HepG2 (cell line): Measurements from ENCODE around the gene YTHDF1. TPM values are rescaled to one million over a fixed set of nuclear protein-coding genes. Genes with fewer than 3 reads are reported as not detected.

Source experiments
- ATAC-seq: fragments of 200-7000 bp; cut with Tn5 transposase; 3 replicates; pipeline ENCODE4 v1.9.1; 2020; ENCODE audit warnings: mild to moderate bottlenecking, moderate library complexity
- BruUV-seq: library from RNA; stranded (reverse); fragments of 400-500 nt; replicated peaks from 2 replicates; lab custom pipeline; 2021; lab: Mats Ljungman, UMichigan
- CTCF ChIA-PET: fragments of 300-600 bp; formaldehyde crosslinking; extraction: SDS; loops from one replicate; lab custom pipeline; 2021; ENCODE audit warnings: low total read pairs, inconsistent platforms, low intra/inter-chr PET ratio; lab: Yijun Ruan, JAX
- POLR2A ChIA-PET: fragments of 350-600 bp; sonication (Branson Sonifier 250); formaldehyde crosslinking; loops from one replicate; lab custom pipeline; 2020; ENCODE audit warnings: antibody characterized with exemption, inconsistent platforms; lab: Yijun Ruan, JAX
- DNase-seq: peaks from one replicate; pipeline ENCODE4 v3.0.0-alpha.2; 2015; ENCODE audit warnings: low spot score
- FAIRE-seq: peaks from 3 replicates; lab custom pipeline; 2011; peaks lifted over from hg19 to GRCh38; lab: Jason Lieb, UNC
- H2AFZ ChIP-seq: one replicate; pipeline ENCODE4 v1.6.1; 2011; ENCODE audit warnings: low read length, inconsistent platforms
- H3K27ac ChIP-seq: fragments of 300-600 bp; 3 replicates; pipeline ENCODE4 v1.8.0; 2011; ENCODE audit warnings: mixed run types, mild to moderate bottlenecking, mixed read lengths, low read length, inconsistent platforms; ENCODE audit not compliant: insufficient read depth; ENCODE audit errors: extremely low read length
- H3K27me3 ChIP-seq, 2 experiments: fragments of 200-600 bp in 1 of 2; 2 replicates in 1 of 2; 3 replicates in 1 of 2; pipeline versions ENCODE4 v1.6.0 to v1.8.0; 2011; ENCODE audit warnings: low read length in 2 of 2, mild to moderate bottlenecking in 2 of 2, moderate library complexity in 2 of 2, inconsistent platforms in 1 of 2; ENCODE audit not compliant: insufficient read depth in 2 of 2, control insufficient read depth in 1 of 2
- H3K36me3 ChIP-seq, 2 experiments: fragments of 200-600 bp in 1 of 2; replicated peaks in 1 of 2; 2 replicates in 1 of 2; 3 replicates in 1 of 2; pipeline versions ENCODE4 v1.5.1 to v1.8.0; 2011; ENCODE audit warnings: low read length in 2 of 2, inconsistent platforms in 1 of 2; ENCODE audit not compliant: insufficient read depth in 2 of 2, control insufficient read depth in 1 of 2
- H3K4me1 ChIP-seq: 2 replicates; pipeline ENCODE4 v1.5.1; 2012; ENCODE audit warnings: low read length, inconsistent platforms; ENCODE audit not compliant: insufficient read depth
- H3K4me2 ChIP-seq: 2 replicates; pipeline ENCODE4 v1.6.0; 2011; ENCODE audit warnings: low read depth, low read length, inconsistent platforms
- H3K4me3 ChIP-seq, 3 experiments: fragments of 200-600 bp in 1 of 3; sonication (generic), shearing (Covaris generic) in 1 of 3; replicated peaks in 1 of 3; 2 replicates each; pipeline ENCODE4 v1.5.1; 2011 to 2016; ENCODE audit warnings: low read length in 3 of 3, inconsistent platforms in 2 of 3, low read depth in 2 of 3, mild to moderate bottlenecking in 2 of 3, control low read depth in 1 of 3, mixed read lengths in 1 of 3; ENCODE audit not compliant: insufficient read depth in 1 of 3
- H3K79me2 ChIP-seq: one replicate; pipeline ENCODE4 v1.6.1; 2011; ENCODE audit warnings: low read length, inconsistent platforms; ENCODE audit not compliant: insufficient read depth
- H3K9ac ChIP-seq: 2 replicates; pipeline ENCODE4 v1.6.0; 2011; ENCODE audit warnings: mild to moderate bottlenecking, low read depth, low read length, inconsistent platforms; ENCODE audit not compliant: insufficient read depth
- H3K9me3 ChIP-seq: 2 replicates; pipeline ENCODE4 v1.5.1; 2012; ENCODE audit warnings: mild to moderate bottlenecking, low read length
- H4K20me1 ChIP-seq: 2 replicates; pipeline ENCODE4 v1.6.0; 2011; ENCODE audit warnings: inconsistent platforms, mild to moderate bottlenecking, low read length, moderate library complexity; ENCODE audit not compliant: insufficient read depth
- CBFB ChIP-seq: sonication (generic); formaldehyde crosslinking; IDR thresholded peaks from 2 replicates; pipeline ENCODE4 v1.4.0; 2020; ENCODE audit warnings: missing genetic modification reagents
- MIXL1 ChIP-seq: IDR thresholded peaks from 2 replicates; pipeline ENCODE4 v1.6.1; 2016
- NAIF1 ChIP-seq: sonication (generic); formaldehyde crosslinking; IDR thresholded peaks from 2 replicates; pipeline ENCODE4 v1.5.0; 2020; ENCODE audit warnings: mild to moderate bottlenecking, missing genetic modification reagents, borderline replicate concordance
- NBN ChIP-seq: fragments of 450-650 bp; conservative IDR thresholded peaks from 2 replicates; pipeline ENCODE4 v1.6.1; 2017
- PRMT3 ChIP-seq: sonication (generic); formaldehyde crosslinking; IDR thresholded peaks from 2 replicates; pipeline ENCODE4 v1.8.1; 2022; ENCODE audit warnings: low read depth, mild to moderate bottlenecking, moderate library complexity, missing genetic modification reagents, borderline replicate concordance
- WGBS: methylation state at CpG from one replicate; pipeline ENCODE4 v1.1.6; 2017; ENCODE audit warnings: low lambda C conversion rate; 5-methylcytosine and 5-hydroxymethylcytosine counted together
- in situ Hi-C: cut with HindIII; loops from 2 replicates; pipeline ENCODE4 v1.10.0; 2017; ENCODE audit warnings: low pct_unique_long_range_greater_than_20kb; ENCODE audit not compliant: extremely low pct_ligation_motif_present
- intact Hi-C: fragments of 100-400 bp; cut with micrococcal nuclease; formaldehyde crosslinking; loops from one replicate; pipeline ENCODE4 v1.10.0; 2022; ENCODE audit not compliant: unreplicated experiment
- polyA plus RNA-seq, 8 experiments: library from polyadenylated mRNA; depleted of rRNA in 3 of 8; stranded (reverse) in 7 of 8; unstranded in 1 of 8; fragments of >200 nt; fragmentation: Illumina TruSeq in 4 of 8; extraction: Trizol in 4 of 8; gene quantifications; 2 replicates each; pipeline versions ENCODE4 v1.2.1 to v1.2.3, GENCODE V29; 2011 to 2016; ENCODE audit warnings: low read depth in 4 of 8, missing spikeins in 1 of 8, mixed read lengths in 1 of 8; ENCODE audit not compliant: insufficient read depth in 1 of 8
- total RNA-seq, 5 experiments: library from RNA; depleted of rRNA; stranded (reverse); fragments of >200 nt; fragmentation: Illumina TruSeq; extraction: Trizol; gene quantifications; 2 replicates each; pipeline ENCODE4 v1.2.3, GENCODE V29; 2016; ENCODE audit warnings: low read depth in 1 of 5
- TF ChIP-seq, protein P1 (sequence below): sonication (generic); formaldehyde crosslinking; conservative IDR thresholded peaks from 2 replicates; pipeline ENCODE4 v1.8.0; 2022; ENCODE audit warnings: mild to moderate bottlenecking, moderate library complexity, missing genetic modification reagents
- TF ChIP-seq, protein P2 (sequence below): fragments of 450-650 bp; IDR thresholded peaks from 2 replicates; pipeline ENCODE4 v1.6.1; 2016

YTHDF1 gene
- total and polyA plus RNA-seq, 2 of the 13 experiments (the other 11 are each of a cell fraction or from before 2014, with no cell fraction given) = 34.5 to 37.7 TPM

DNA sequence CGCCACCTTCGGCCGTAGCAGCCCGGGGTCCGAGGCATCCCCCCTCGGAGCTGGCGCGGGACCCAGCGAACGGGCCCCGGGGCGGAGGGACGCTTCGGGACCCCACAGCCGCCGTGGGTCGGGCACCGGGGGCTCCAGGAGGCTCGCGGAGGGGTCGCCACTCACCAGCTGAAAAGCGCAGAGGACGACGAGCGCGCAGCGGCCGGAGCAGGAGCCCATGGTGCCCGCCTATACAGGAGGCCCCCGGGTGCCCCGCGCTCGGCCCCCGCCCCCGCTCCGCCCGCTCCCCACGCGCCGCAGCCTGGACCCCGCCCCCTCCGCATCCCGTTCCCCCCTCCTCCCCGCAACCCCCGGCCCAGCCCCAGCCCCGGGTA lies 38.3 kb upstream of the YTHDF1 start, which contains the start of gene NKAIN4:
TSS of gene NKAIN4 (minus strand) at position 232 of the 374 bp plus-strand sequence. CDS start at position 219, 13 bp downstream.
- in situ Hi-C loops (no loop called here), intact Hi-C loops (no loop called here)
- Histone ChIP-seq H3K27me3 (peaks cover 28 to 82% of the 10 kb centered on the region in 2 experiments), H3K79me2 (no peaks in the 10 kb centered on the region), H2AFZ (no peak within 1 kb of the TSS), H3K4me3 (no peak within 1 kb of the TSS), H3K9ac (no peak within 1 kb of the TSS), H3K4me2 (no peak within 1 kb of the TSS), H3K27ac (no peak within 1 kb of the TSS), H4K20me1 (peaks cover 5% of the 10 kb centered on the region; the same call in 1 of the 2 replicates), H3K9me3 (no peaks in the 10 kb centered on the region), H3K36me3 (no peaks in the 10 kb centered on the region), H3K4me1 (peaks cover 17% of the 10 kb centered on the region)
- POLR2A ChIA-PET = no interaction called here
- no peak for FAIRE-seq
- DNase-seq = no peak
- CTCF ChIA-PET = no interaction called here
- ATAC-seq = no peak
- BruUV-seq = no TSS peak
- TF ChIP-seq, protein P1, sequence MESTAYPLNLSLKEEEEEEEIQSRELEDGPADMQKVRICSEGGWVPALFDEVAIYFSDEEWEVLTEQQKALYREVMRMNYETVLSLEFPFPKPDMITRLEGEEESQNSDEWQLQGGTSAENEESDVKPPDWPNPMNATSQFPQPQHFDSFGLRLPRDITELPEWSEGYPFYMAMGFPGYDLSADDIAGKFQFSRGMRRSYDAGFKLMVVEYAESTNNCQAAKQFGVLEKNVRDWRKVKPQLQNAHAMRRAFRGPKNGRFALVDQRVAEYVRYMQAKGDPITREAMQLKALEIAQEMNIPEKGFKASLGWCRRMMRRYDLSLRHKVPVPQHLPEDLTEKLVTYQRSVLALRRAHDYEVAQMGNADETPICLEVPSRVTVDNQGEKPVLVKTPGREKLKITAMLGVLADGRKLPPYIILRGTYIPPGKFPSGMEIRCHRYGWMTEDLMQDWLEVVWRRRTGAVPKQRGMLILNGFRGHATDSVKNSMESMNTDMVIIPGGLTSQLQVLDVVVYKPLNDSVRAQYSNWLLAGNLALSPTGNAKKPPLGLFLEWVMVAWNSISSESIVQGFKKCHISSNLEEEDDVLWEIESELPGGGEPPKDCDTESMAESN (CRISPR knock-in tag) = no peak
- no peak for TF ChIP-seq CBFB (CRISPR knock-in tag)
- TF ChIP-seq MIXL1 (CRISPR knock-in tag) = no peak
- no peak for TF ChIP-seq NBN
- TF ChIP-seq PRMT3 (CRISPR knock-in tag) = no peak
- TF ChIP-seq, protein P2, sequence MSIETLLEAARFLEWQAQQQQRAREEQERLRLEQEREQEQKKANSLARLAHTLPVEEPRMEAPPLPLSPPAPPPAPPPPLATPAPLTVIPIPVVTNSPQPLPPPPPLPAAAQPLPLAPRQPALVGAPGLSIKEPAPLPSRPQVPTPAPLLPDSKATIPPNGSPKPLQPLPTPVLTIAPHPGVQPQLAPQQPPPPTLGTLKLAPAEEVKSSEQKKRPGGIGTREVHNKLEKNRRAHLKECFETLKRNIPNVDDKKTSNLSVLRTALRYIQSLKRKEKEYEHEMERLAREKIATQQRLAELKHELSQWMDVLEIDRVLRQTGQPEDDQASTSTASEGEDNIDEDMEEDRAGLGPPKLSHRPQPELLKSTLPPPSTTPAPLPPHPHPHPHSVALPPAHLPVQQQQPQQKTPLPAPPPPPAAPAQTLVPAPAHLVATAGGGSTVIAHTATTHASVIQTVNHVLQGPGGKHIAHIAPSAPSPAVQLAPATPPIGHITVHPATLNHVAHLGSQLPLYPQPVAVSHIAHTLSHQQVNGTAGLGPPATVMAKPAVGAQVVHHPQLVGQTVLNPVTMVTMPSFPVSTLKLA = no peak
- TF ChIP-seq NAIF1 = no peak
- 5% methylated on average over 37 of the region's 46 CpGs for WGBS
